DOHH2 (cell line): ENCODE data around the gene NABP1.

Experiments
- CTCF ChIP-seq: fragments of 200-600 bp; sonication (generic); IDR thresholded peaks from one replicate; pipeline ENCODE4 v1.5.1; 2014; ENCODE audit warnings: antibody characterized with exemption, mild to moderate bottlenecking, low read depth, low read length; ENCODE audit not compliant: poor library complexity, severe bottlenecking
- EZH2phosphoT487 ChIP-seq: fragments of 200-600 bp; sonication (generic); IDR thresholded peaks from 2 replicates; pipeline ENCODE4 v1.6.1; 2017; ENCODE audit warnings: borderline replicate concordance, mild to moderate bottlenecking, antibody characterized with exemption, low read length, moderate library complexity, mixed read lengths

- no peak for TF ChIP-seq CTCF
- no peak for TF ChIP-seq EZH2phosphoT487
Measured at GRCh38 chr2:191631754-191632153, 46.2 kb upstream of the NABP1 start.
